ENCODE measurements around the gene DMRT1.
"Not testable (repeated sequence)": the region's sequence is repeated elsewhere in the genome, so short reads cannot be mapped to it uniquely, and the experiment has no call there.

DMRT1 gene

DNA sequence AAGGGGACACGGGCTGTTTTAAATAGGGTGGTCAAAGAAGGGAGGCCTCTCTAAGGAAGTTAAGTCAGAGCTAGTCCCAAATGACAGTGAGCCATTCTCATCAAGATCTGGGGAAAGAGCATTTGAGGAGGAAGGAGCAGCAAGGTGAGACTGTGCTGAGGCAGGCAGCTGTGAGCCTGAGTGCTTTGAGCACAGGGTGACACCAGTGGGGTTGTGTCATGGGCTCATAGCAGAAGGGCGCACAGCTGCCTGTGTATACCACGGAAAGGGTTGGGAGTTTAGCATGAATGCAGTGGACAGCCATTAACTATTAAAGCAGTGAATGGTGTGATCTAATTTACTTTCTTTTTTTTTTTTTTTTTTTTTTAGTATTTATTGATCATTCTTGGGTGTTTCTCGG lies 19.2 kb downstream of the DMRT1 start:
- DNase-seq: no peak

DNA sequence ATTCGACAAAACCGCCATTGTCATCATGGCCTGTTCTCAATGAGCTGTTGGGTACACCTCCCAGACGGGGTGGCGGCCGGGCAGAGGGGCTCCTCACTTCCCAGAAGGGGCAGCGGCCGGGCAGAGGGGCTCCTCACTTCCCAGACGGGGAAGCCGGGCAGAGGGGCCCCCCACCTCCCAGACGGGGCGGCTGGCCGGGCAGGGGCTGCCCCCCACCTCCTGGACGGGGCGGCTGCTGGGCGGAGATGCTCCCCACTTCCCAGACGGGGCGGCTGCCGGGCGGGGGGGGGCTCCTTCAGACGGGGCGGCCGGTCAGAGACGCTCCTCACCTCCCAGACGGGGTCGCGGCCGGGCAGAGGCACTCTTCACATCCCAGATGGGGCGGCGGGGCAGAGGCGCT lies 20.0 kb downstream of the DMRT1 start:
- DNase-seq: not testable (repeated sequence)

DNA sequence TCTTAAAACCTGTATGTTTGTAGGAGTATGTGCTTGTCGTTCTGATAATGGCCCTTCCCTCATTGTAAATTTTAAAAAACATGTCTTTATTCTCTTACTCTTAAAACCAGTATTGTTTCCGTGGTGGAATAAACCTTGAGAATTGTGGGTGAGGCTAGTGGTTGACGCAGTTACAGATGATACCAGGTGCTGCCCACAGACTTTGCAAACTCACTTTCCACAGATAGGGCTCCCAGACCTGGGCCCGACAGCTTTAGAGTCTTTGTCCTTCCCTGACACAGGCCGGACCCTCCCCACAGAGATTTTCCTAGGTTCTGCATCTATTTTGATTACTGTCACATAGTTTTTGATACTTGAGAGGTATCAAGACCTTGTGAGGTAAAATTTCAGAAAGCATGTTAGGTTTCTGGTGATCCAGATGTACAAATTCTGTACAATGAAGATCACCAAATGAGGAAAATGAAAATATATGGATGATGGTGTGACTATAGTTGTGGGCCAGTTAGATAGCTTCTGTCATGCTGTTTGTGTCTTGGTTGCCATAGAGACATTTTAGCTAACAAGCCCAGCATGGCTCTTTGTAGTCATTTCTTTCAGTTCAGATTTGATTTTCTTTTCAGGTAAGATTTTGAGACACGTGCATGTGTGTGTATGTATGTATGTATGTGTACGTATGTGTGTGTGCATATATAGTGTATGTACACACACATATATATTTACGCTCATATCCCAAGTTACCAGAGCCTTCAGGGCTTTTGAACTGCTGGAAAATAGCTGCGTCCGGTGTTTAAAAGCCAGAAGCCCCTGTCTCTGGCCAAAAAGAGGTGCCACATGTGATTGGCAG lies 33.8 kb downstream of the DMRT1 start:
- DNase-seq: no peak

DNA sequence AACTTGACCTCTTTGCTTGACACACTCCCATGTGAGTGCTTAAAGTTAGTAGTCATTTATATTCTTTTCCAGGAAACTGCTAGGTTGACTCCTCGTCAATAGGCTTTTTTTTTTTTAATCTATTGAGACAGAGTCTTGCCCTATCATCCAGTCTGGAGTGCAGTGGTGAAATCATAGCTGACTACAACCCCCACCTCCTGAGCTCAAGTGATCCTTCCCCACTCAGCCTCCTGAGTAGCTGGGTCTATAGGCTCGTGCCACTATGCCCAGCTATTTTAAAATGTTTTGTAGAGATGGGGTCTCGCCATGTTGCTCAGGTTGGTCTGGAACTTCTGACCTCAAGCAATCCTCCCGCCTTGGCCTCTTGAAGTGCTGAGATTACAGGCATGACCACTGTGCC lies 34.9 kb downstream of the DMRT1 start:
- no peak for DNase-seq

DNA sequence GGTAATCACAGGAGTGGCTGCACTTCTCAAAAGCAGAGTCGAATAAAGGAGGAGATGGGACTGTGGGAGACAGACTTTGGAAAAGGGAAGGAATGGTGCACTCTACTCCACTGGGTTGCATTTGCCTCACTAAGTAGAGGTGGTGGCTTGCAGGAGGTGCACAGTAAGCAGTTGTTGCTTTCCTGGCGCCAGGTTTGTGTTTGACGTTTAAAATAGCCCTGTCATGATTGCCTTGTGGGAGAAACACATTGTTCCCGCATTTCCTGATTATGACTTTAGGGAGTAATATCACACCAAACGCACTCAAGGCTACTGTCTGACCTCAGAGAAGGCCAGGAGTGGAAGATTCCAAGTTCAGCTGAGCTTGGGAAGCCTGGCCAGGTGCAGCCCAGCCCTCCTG lies 36.7 kb downstream of the DMRT1 start:
- no peak for DNase-seq

DNA sequence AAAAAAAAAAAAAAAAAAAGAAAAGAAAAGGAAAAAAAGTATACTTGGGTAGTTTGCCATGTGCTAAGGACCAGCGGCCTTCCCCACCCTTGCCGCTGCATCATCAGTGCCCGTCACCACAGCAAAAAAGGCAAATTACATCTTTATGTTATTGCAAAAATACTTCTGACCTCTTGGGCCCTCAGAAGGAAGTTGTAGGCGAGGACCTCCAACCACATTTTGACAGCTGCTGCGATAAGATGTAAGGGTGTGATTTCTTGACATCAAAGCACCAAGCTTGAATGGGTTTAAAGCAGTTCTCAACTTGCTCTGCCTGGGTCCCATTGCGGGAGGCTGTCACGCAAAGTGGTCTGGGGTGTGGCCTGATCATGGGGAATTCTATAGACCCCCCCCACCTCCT lies 39.2 kb downstream of the DMRT1 start:
- DNase-seq: no peak

DNA sequence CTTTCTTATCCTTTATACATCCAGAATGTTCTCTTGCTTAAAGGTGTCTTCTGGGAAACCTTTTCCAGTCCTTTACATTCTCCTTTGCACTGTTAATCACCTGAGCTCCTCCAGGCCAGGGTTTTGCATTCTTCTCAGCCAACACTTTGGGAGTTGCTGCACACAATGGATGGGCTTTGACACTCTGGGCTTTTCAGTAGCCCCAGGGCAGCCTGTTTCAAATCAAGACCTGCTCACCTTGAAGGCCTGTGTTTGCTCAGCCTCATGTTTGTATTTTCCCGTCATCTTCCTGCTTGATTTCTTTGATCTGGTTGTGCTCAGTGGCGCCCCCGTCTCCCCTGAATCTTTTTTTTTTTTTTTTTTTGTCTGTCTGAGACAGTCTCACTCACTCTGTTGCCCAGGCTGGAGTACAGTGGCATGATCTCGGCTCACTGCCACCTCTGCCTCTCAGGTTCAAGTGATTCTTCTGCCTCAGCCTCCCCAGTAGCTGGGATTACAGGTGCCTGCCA lies 41.0 kb downstream of the DMRT1 start:
- no peak for DNase-seq

DNA sequence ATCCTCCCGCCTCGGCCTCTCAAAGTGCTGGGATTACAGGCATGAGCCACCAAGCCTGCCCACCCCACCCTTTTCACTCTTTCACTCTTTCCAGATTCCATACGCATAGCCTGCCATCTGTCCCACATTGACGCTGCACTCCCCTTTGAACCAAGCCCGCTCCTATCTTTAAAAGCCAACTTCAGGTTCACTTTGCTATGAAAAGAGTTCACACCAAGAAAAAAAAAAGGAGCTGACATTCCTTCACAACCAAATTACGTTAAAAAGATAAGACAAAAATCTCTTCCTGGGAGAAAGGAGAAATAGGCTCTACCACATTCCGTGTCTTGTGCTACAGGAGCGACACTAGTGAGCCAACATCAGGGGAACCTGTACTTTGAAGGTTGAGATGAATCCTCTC lies 41.5 kb downstream of the DMRT1 start:
- no peak for DNase-seq

DNA sequence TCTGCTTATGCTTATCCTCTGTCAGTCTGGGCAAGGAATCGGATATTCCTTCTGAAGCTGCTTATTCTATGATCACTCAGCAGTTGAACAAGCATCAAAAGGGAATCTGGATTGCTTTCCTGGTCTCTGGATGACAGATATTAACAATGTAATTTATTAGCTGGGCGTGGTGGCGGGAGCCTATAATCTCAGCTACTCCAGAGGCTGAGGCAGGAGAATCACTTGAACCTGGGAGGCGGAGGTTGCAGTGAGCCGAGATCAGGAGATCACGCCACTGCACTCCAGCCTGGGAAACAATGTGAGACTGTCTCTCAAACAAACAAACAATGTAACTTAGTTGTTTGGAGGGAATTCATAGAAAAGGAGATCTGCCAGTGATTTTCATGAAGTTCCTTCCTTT lies 45.4 kb downstream of the DMRT1 start:
- DNase-seq: no peak

DNA sequence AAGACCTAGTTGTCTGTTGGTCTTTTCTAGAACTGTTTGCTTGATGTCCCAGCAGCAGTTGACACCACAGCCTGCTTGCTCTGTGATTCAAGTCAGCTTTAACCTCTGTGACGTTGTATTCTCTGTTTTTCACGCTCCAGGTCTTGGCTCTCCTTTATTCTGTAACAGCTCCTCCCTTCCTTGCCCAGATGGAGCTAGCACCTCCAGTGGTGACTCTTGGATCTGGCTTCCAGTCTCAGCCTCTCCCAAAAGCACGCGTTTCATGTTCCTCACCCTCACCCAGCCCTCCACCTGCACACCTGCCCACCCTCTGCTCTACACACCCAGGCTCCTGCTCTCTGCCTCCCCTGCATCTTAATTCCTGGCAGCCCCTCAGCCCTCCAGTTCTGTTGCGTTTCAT lies 50.6 kb downstream of the DMRT1 start:
- DNase-seq: no peak

DNA sequence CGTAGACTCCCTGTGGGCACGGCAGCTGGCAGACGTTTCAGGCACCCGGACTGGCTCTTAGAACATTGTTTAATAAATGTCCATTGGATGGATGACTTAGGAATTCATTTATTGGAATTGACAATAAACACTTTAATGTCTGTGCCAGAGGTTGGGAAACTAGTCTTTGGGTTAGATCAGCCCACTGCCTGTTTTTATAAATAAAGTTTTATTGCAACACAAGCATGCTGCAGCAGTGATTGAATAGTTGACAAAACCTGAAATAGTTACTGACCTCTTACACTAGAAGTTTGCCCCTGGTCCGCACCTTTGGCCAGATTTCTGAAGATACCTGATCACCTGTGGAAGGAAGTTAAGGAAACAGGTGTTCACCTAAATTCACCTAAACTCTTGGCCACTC lies 51.6 kb downstream of the DMRT1 start:
- no peak for DNase-seq

DNA sequence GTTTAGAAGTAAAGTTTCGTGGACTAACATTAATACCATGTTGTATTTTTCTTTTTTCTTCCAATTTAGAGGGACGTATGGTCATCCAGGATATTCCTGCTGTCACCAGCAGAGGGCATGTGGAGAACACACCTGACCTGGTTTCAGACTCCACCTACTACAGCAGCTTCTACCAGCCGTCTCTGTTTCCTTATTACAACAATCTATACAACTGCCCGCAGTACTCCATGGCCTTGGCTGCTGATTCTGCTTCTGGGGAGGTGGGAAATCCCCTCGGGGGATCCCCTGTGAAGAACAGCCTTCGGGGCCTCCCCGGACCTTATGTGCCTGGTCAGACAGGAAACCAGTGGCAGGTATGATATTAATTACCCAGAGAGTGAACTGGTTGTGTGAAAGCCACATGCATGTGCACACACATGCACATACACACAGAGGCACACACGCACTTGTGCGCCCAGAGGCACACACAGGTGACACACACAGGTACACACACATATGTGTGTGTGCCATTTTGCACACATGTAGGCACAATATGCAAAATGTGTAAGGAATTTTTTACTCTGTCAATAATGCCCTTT lies 52.4 kb downstream of the DMRT1 start:
- DNase-seq: no peak

DNA sequence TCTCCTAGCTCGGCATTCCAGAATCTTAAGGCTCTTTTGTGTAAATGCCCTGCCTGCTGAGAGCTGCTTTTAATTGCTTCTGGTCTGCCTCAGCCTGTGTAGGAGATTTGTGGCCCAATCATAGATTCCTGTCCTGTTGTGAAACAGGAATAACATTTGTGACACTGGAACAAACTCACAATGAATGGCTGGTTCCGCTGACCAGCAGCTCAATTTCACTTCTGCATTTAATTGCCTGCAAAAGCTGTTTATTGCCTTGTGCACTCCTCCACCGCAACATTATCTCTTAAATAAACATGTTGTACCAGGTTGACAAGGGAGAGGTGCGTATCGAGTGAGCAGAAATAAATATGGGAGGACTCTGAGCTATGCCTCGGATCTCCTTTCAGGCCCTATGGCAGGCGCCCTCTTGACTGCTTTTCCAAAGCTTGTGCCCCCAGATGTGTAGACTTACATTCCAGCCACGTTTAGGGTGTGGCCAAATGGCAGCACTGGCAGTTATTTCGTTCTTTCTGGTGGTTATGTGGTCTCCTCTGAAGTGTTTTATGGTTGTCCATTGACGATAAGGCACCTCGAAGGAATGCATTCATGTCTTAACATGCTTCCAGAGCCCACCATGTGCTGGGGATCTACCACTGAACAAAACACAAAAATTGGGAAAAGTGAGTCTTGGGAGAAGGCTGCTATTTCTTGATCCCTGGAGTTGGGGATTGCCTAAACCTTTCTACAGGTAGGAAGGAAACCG lies 58.1 kb downstream of the DMRT1 start:
- no peak for DNase-seq

DNA sequence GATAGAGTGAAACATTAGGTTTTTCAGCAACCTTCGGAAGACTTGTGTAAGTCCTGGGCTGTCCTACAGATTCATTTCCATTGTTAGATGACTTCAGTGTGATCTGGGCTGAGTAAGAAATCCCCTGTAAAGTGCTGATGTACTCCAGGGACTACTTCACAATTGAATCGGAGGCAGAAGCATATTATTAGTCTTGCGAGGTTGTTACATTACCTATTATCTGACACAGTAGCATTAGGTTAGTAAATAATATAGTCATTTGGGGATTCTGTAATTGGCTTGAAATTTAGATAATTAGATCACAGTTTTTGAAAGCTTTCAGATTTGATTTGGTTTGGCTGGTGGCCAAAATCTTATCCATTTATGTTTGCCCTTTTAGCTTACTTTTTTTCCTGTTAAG lies 62.4 kb downstream of the DMRT1 start:
- DNase-seq: no peak

DNA sequence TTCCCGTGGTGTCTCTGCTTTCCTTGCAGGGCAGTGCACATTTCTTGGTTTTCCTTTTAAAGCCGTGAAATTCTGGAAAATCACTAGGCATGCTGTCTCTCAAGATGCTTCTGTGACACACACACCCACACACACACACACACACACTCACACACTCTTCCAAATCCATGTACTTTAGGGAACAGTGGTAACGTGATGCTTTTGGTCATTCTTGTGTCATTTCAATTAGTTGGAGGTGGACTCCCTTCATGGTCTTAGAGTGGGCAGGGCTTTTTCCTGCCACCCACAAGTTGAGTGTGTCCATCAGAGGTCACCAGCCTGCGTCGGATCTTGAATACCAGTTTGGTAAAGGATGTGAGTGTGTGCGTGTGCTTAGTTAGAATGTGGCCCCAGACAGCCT lies 64.4 kb downstream of the DMRT1 start:
- no peak for DNase-seq

DNA sequence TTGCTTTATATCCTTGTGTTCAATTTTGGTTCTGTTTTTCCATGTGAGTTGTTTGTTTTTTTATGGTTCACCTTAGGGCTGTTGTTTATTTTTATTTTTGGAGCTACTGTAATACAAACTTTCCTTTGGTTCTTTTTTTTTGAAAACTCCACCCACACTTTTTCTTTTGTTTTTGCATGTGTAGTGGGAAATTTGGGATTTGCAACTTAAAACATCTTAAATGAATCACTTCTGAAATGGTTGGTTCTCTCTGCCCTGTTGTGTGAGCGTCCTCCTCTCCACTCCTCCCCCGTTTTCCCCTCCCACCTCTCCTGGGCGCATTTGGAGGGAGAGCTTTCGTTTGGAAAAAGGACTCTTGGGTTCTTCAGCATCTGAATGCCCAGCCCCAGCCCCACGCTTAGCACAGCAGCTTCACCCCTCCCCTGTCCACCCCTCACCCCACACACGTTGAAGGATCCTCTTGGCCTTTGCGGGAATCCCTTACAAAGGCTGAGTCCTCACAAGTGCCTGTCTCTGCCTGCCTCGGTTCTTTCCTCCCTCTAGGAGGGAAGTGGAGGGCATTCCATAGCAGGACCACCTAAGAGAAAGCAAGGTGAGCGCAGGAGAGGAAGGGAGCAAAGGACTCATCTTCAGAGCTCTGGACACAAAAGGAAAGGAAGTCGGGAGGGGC lies 67.2 kb downstream of the DMRT1 start:
- no peak for DNase-seq

DNA sequence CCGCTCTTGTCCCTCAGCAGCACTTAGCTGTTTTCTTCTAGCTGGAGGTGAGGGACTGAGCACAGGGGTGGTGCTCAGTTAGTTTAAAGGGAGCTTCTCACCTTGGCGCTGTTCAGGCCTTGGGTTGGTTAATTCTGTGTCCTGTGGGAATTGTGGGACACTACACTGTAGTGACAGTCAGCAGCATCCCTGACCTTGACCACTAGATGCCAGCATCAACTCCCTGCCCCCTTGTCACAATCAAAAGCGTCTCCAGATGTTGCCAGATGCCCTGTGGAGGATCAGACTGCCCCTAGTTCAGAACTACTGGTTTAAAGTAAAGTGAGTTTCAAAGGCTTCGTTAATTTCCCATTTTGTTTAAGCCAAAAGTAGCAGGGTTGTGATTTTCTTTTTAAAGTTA lies 69.5 kb downstream of the DMRT1 start:
- DNase-seq: no peak

DNA sequence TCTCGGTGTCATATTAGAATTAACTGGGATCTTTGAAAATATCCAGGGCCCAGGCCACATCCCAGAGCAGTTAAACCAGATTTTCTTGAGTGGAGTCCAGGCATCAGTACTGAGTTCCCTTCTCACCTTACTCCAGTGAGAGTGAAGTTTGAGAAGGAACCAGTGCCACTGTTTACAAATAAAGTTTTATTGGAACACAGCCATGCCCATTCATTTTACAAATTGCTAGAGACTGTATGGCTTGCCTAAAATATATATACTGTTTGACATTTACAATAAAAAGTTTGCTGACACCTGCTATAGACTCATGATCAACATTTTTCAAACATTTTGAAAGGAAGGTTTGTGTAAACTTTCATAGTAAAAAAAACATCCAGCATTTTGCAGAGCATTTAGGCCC lies 71.3 kb downstream of the DMRT1 start:
- DNase-seq: no peak

DNA sequence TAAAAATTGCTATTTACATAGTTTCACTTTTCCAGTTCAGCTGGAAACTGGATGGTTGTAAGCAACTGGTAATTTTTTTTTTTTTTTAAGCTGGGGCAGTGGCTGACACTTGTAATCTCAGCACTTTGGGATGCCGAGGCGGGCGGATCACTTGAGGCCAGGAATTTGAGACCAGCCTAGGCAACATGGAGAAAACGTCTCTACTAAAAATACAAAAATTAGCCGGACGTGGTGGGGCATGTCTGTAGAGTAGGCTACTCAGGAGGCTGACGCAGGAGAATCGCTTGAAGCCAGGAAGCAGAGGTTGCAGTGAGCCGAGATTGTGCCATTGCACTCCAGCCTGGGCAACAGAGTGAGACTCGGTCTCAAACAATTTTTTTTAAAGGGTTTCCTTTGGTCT lies 72.0 kb downstream of the DMRT1 start:
- not testable (repeated sequence) for DNase-seq

DNA sequence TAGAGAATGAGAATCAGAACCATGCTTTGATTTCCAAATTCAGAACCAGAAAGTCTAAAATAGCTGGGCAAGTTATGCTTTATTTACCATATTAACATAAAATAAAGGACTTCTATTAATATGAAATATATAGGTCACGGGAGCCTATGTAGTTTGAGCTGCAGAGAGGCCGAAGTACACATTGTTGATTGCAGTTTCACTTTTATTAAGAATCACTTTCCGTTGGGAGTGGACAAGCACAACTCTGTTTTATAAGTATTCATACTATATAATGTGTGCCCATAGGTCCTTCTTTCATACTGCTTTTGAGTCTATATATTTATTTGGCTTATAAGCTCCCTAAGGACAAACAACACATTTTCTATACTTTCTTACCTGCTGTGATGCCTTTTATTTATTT lies 76.2 kb downstream of the DMRT1 start:
- DNase-seq: no peak

DNA sequence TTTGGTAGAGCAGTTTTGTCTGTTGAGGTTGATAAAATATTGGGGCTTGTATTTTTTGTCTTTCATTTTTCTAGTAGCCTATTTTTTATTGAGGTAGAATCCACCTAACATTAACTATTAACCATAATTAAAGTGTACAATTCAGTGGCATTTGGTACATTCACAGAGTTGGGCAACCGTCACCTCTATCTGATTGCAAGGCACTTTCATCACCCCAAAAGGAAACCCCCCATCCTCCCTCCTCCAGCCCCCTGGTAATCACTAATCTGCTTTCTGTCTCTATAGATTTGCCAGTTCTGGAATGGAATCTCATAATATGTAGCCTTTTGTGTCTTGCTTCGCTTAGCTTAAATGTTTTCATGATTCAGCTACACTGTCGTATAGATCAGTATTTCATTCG lies 79.4 kb downstream of the DMRT1 start:
- DNase-seq: no peak

DNA sequence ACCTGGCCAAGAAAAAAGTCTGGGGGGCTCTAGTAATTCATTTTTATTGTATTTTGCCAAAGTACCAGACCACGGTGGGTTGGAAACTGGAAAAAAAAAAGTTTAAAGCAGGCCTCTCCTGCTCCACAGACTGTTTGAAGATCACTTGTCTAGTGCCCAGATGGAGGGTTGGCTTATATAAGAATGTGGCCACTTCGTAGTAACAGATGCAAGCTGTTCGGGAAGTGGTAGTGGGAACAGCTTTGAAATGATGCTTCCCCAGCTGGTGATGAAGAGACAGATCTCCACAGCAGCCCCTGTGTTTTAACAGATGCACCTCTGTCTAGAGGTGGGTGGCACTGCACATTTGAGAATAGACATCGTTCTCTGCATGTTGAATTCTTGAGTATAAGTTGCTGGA lies 80.7 kb downstream of the DMRT1 start:
- no peak for DNase-seq

DNA sequence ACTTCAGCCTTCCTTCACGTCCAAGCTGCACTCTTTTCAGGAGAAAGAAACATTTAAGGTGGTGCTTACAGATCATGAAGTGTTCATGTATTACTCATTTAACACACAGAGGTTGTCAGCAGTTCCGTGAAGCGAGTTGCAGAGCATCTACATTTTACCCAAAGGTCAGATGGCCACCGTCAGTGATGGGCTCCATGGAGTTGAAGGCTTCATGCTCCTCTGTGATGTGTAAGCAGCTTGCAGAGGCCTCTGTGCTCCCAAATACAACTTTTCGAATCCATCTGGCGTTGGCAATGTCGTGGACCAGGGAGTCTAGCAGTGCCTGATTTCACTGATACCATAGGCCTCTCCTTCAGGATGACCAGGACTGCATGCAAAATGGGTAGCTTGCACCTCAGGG lies 81.2 kb downstream of the DMRT1 start:
- DNase-seq: no peak
